Right lobe of liver (tissue), 6 donors: ENCODE data around the gene SLC13A3. TPM values are rescaled to one million over a fixed set of nuclear protein-coding genes. Genes with fewer than 3 reads are reported as not detected.

Experiments used
- ATAC-seq, 4 donors: fragments of 200-7000 bp; cut with Tn5 transposase; one replicate each; pipeline ENCODE4 v1.9.1; 2020; ENCODE audit warnings: mild to moderate bottlenecking in 4 of 4, moderate library complexity in 4 of 4
- DNase-seq, 3 donors: peaks; one replicate each; pipeline ENCODE4 v3.0.0-alpha.2; 2020
- H3K27ac ChIP-seq, 3 donors: fragments of 200-600 bp; one replicate each; pipeline ENCODE4 v1.8.0; 2022
- H3K27me3 ChIP-seq, 2 donors: fragments of 200-600 bp; one replicate each; pipeline ENCODE4 v1.8.0; 2022
- H3K36me3 ChIP-seq, 4 donors: fragments of 200-600 bp; sonication (generic) in 1 of 4; one replicate each; pipeline versions ENCODE4 v1.5.1 to v1.8.0; 2017 to 2022; ENCODE audit warnings: control low read depth in 1 of 4
- H3K4me1 ChIP-seq, 4 donors: fragments of 200-600 bp; sonication (generic) in 1 of 4; one replicate each; pipeline versions ENCODE4 v1.5.1 to v1.8.0; 2017 to 2022; ENCODE audit warnings: control low read depth in 1 of 4
- H3K4me3 ChIP-seq, 3 donors: fragments of 200-600 bp; one replicate each; pipeline ENCODE4 v1.8.0; 2022
- H3K9me3 ChIP-seq, 4 donors: fragments of 200-600 bp; sonication (generic) in 1 of 4; one replicate each; pipeline versions ENCODE4 v1.5.1 to v1.8.0; 2017 to 2022; ENCODE audit warnings: control low read depth in 1 of 4
- CTCF ChIP-seq, 4 donors: fragments of 200-600 bp in 3 of 4; fragments of 450-650 bp in 1 of 4; IDR thresholded peaks; one replicate each; pipeline versions ENCODE4 v1.5.1 to v1.8.0; 2016 to 2022; ENCODE audit warnings: antibody characterized with exemption in 4 of 4, mild to moderate bottlenecking in 2 of 4
- POLR2A ChIP-seq: fragments of 450-650 bp; IDR thresholded peaks from one replicate; pipeline ENCODE4 v1.6.1; 2017; ENCODE audit warnings: antibody characterized with exemption, mild to moderate bottlenecking
- WGBS: methylation state at CpG from one replicate; pipeline ENCODE4 v1.1.6; 2018; ENCODE audit warnings: low coverage, low lambda C conversion rate; ENCODE audit not compliant: insufficient coverage; ENCODE audit errors: missing lambda C conversion rate; 5-methylcytosine and 5-hydroxymethylcytosine counted together
- intact Hi-C, 2 donors: fragments of 100-400 bp; cut with DNase I; formaldehyde crosslinking; loops; one replicate each; pipeline versions ENCODE4 v1.11.2 to v1.14.1; 2022
- total RNA-seq, 6 experiments: library from RNA; depleted of rRNA in 2 of 6; stranded (reverse); fragments of >200 nt in 2 of 6; fragmentation: NEBNext Ultra II Directional in 3 of 6; extraction: Animal tissue kit (Norgen Biotek cat#: 25700) in 3 of 6; gene quantifications; one replicate each; pipeline versions ENCODE4 v1.1.0 to v1.2.4, GENCODE V29; 2016 to 2023
- donor health status: DM: no; HTN: yes; CAD: no.
- donor health status: DM: no; HTN: no; CAD: no.
- donor health status: DM: no; HTN: no; CAD: no.
- donor health status: DM: no; HTN: yes; CAD: no.
- donor health status: DM: no; HTN: yes; CAD: no.

SLC13A3 gene
- total RNA-seq, 6 experiments from 2014 or later, result 3.7 to 14.6 (median 9.3) TPM

- Histone ChIP-seq H3K27ac (peak overlapping the region in 2 of 3 donors; percentile 21 to 23), H3K27me3 (no peaks in the 10 kb centered on the region), H3K4me1 (no peaks in the 10 kb centered on the region), H3K4me3 (peak overlapping the region in 2 of 3 donors; percentile 30 to 31), H3K36me3 (no peaks in the 10 kb centered on the region), H3K9me3 (no peaks in the 10 kb centered on the region)
- 31% methylated on average over 4 of the region's 5 CpGs for WGBS
- DNase-seq (no peak), ATAC-seq (no peak)
- no peak for TF ChIP-seq CTCF (IDR thresholded peaks at IDR 0.05)
- TF ChIP-seq POLR2A, result no peak
- intact Hi-C loops, result no loop called here
Observed at GRCh38 chr20:46562009-46562372, 89.3 kb downstream of the SLC13A3 start.

- peak in 2 of 4 donors; percentile 34 to 45 for ATAC-seq
- intact Hi-C loops, result loop anchor here (5.0 to 10.0 kb wide), 2 partner anchors 122 to 125 kb away; partner anchors contain the start of gene TP53RK (in 1 of the 2)
Observed at GRCh38 chr20:46559685-46560440, 91.4 kb downstream of the SLC13A3 start.

GRCh38 chr20:46559001-46559400, 92.3 kb downstream of the SLC13A3 start:
- Histone ChIP-seq H3K27ac (no peak overlapping the region), H3K4me1 (no peaks in the 10 kb centered on the region), H3K9me3 (no peaks in the 10 kb centered on the region), H3K36me3 (no peaks in the 10 kb centered on the region), H3K27me3 (no peaks in the 10 kb centered on the region), H3K4me3 (no peak overlapping the region)
- intact Hi-C loops, result loop anchor here (5.0 to 10.0 kb wide), 2 partner anchors 123 to 126 kb away; partner anchors contain the start of gene TP53RK (in 1 of the 2)
- WGBS, result 90% methylated on average over 3 of the region's 3 CpGs
- DNase-seq (no peak), ATAC-seq (no peak)
- no peak for TF ChIP-seq CTCF (IDR thresholded peaks at IDR 0.05)
- TF ChIP-seq POLR2A, result no peak

More at GRCh38 chr20:46559685-46560440, 91.4 kb downstream of the SLC13A3 start:
- Histone ChIP-seq H3K4me3 (no peak overlapping the region), H3K4me1 (no peaks in the 10 kb centered on the region), H3K27ac (no peak overlapping the region), H3K9me3 (no peaks in the 10 kb centered on the region), H3K27me3 (no peaks in the 10 kb centered on the region), H3K36me3 (no peaks in the 10 kb centered on the region)
- TF ChIP-seq CTCF (IDR thresholded peaks at IDR 0.05) (peak; percentile 25 to 41 (median 36)), POLR2A (no peak)
- WGBS, result 100% methylated on average over 1 of the region's 7 CpGs
- no peak for DNase-seq

- no peaks in the 10 kb centered on the region for H3K9me3 ChIP-seq
- no peak for TF ChIP-seq POLR2A
- H3K27me3 ChIP-seq, result no peaks in the 10 kb centered on the region
- ATAC-seq (peak in 1 of 4 donors; percentile 40), DNase-seq (no peak)
- no peak overlapping the region for H3K27ac ChIP-seq
- WGBS, result 89% methylated on average over 1 of the region's 5 CpGs
- H3K36me3 ChIP-seq, result no peaks in the 10 kb centered on the region
- no peaks in the 10 kb centered on the region for H3K4me1 ChIP-seq
- intact Hi-C loops, result loop anchor here (5.0 to 10.0 kb wide), 2 partner anchors 124 to 126 kb away; partner anchors contain the start of gene TP53RK (in 1 of the 2)
- H3K4me3 ChIP-seq, result no peak overlapping the region
Observed at GRCh38 chr20:46558511-46558959, 92.7 kb downstream of the SLC13A3 start.
